Measurements from ENCODE around the gene RPA1. TPM values are rescaled to one million over a fixed set of nuclear protein-coding genes. Genes with fewer than 3 reads are reported as not detected.
"Not testable (repeated sequence)": the region's sequence is repeated elsewhere in the genome, so short reads cannot be mapped to it uniquely, and the experiment has no call there.

Gene RPA1
- total RNA-seq, 1 donor from 2014 or later = 85.6 TPM

DNA sequence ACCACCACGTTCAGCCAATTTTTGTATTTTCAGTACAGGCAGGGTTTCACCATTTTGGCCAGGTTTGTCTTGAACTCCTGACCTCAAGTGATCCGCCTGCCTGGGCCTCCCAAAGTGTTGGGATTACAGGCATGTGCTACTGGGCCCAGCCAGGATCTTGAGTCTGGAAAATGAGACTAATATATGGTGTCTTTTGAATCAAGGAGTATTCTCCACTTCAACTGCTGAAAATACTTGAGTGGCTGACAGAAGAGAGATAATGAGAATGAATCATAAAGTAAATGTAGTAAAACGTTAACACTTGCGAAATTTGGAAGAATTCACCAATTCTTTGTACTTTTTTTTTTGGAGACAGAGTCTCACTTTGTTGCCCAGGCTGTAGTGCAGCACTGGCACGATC, 16.7 kb upstream of the RPA1 start:
- no peak for DNase-seq (ENCODE audit: low spot score)

DNA sequence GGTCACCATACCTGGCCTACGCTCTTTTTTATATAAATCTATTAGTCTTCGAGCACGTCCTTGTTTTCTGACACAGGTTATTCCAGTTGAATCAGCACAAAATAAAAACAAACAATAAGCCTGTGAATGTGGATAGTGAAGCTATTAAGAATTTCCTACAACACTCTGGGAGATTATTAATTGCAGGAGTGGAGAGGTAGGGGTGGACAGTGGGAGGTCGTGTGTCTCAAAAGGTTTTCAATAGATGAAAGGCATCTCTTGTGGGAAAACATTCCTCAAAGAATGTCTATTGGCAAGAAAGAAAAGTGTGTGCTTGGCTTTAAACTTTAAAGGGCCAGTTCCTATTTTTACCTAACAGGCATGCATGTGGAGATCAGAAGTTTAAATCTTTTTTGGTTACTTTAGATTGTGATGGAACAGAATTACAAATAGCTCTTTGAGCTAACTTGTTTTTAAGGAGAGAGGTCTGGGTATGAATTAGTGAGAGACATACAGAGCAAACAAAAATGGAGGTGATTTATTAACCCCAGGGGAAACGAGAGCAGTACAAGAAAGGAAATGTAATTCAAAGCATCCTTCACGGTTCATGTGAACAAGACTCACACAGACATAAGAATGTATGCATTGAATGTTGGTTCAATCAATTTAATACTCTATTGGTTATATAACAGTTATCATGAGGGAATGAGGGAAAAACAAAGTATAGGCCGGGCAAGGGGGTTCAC, 9.1 kb upstream of the RPA1 start:
- DNase-seq (ENCODE audit: low spot score) = no peak

GRCh38 chr17:1829216-1829591, 601 bp upstream of the RPA1 start:
- DNase-seq (ENCODE audit: low spot score) = no peak

DNA sequence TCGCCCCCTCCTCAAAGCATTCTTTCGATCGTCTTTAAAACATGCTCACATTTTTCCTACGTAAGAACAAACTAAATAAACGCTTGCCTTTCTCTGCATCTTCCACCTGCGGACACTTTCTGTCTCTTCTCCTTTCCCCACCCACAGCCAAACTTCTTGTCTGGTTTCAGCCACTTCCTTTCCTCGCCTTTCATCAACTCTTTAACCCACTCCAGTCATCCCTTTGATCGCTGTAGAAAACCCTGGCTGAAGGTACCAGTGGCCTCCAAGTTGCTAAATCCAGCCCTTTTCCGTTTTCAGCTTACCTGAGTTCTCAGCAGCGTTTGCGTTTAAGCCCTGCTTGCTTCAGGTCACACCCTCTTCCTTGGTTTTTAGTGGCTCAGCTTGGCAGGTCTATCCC, 483 bp downstream of the RPA1 start:
- no peak for DNase-seq (ENCODE audit: low spot score)

DNA sequence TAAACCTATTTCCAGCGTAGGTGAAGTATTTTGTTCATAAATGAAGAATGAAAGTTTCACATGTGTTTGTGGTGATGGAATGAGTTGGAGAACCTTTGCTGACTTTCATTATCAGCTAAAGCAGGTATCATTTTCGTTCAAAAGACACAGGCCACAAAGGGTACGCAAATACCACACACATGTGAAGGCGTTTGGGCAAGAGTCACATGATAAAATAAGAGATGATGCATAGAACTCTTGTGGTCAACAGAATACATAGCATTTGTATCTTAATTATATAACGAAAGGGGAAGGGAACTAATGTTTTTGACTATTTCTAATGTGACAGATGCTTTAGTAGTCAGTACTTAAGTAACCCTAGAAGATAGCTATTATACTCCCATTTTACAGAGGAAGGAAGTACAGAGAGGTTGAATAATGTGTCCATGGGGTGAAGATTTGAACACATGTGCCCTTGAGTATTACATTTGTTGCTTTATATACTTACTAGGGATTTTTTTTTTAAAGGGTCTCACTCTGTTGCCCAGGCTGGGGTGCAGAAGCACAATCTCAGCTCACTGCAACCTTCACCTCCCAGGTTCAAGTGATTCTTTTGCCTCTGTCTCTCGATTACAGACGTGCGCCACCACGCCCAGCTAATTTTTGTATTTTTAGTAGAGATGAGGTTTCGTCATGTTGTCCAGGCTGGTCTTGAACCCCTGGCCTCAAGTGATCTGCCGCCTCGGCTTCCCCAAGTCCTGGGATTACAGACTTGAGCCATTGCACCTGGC, 4.8 kb downstream of the RPA1 start:
- DNase-seq (ENCODE audit: low spot score) = no peak

- DNase-seq (ENCODE audit: low spot score) = no peak
Observed at GRCh38 chr17:1839516-1839915, 9.7 kb downstream of the RPA1 start.

- no peak for DNase-seq (ENCODE audit: low spot score)
Observed at GRCh38 chr17:1843947-1844346, 14.1 kb downstream of the RPA1 start.

- DNase-seq (ENCODE audit: low spot score) = no peak
Observed at GRCh38 chr17:1847191-1847590, 17.4 kb downstream of the RPA1 start.

- DNase-seq (ENCODE audit: low spot score) = no peak
Observed at GRCh38 chr17:1852327-1852726, 22.5 kb downstream of the RPA1 start.

GRCh38 chr17:1853698-1854097, 23.9 kb downstream of the RPA1 start:
- DNase-seq (ENCODE audit: low spot score) = no peak

DNA sequence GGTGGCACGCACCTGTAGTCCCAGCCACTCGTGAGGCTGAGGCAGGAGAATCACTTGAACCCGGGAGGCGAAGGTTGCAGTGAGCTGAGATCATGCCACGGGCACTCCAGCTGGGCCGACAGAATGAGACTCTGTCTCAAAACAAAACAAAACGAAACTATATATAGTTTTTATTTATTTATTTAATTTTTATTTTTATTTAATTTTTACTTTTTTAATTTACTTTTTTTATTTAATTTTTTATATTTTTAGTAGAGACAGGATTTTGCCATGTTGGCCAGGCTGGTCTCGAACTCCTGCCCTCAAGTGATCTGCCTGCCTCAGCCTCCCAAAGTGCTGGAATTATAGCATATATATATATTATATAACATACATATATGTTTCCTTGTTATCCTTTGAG, 26.7 kb downstream of the RPA1 start:
- DNase-seq (ENCODE audit: low spot score) = not testable (repeated sequence)

- no peak for DNase-seq (ENCODE audit: low spot score)
Observed at GRCh38 chr17:1860978-1861377, 31.2 kb downstream of the RPA1 start.

- no peak for DNase-seq (ENCODE audit: low spot score)
Observed at GRCh38 chr17:1861391-1862010, 31.7 kb downstream of the RPA1 start.

- DNase-seq (ENCODE audit: low spot score) = peak; percentile 45
Observed at GRCh38 chr17:1865252-1866037, 35.6 kb downstream of the RPA1 start.

DNA sequence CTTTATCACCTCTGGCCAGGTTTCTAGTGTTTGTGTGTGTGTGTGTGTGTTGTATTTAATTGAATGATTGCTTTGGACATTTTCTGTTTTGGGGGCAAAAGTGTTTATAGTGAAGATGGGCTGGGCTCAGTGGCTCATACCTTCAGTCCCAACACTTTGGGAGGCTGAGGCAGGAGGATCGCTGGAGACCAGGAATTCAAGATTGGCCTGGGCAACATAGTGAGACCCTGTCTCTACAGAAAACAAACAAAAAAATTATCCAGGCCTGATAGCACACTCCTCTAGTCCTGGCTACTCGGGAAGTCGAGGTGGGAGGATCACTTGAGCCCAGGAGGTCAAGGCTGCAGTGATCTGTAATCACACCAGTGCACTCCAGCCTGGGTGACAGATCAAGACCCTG, 37.5 kb downstream of the RPA1 start:
- DNase-seq (ENCODE audit: low spot score) = no peak

GRCh38 chr17:1868090-1868489, 38.3 kb downstream of the RPA1 start:
- no peak for DNase-seq (ENCODE audit: low spot score)

DNA sequence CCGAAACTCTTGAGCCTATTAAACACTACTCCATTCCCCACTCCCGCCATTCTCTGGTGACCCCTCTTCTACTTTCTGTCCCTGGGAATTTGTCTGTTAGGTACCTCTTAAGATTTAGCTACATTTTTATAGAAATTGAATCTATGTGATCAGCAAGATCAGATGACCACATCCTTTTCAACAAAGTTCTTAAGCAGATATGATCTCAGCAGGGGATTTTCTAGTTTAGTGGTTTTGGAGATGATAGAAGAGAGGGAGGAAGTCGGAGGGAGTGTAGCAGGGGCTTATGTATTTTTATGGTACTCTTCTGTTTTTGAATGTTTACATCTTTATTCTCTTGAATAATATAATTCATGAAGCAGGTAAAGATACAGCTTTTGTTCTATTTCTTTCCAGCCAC, 40.8 kb downstream of the RPA1 start:
- DNase-seq (ENCODE audit: low spot score) = no peak

- DNase-seq (ENCODE audit: low spot score) = no peak
Observed at GRCh38 chr17:1871756-1872155, 42.0 kb downstream of the RPA1 start.

DNA sequence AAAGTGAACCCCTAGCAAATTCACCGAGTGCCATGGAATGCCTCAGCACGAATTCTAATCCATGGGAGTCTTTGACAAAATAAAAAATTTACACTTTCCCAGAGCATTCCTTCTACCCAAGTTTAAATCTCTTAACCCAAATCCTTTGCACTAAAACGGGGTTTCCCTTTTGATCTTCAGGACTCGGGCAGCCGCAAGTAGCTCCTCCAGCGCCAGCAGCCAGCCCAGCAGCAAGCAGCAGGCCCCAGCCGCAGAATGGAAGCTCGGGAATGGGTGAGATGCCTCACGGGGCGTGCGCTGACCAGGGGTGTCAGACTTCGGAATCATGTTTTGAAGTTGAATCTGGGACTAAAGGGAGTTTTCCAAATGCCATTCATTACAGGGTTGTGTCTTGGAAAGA, 42.4 kb downstream of the RPA1 start:
- no peak for DNase-seq (ENCODE audit: low spot score)

DNA sequence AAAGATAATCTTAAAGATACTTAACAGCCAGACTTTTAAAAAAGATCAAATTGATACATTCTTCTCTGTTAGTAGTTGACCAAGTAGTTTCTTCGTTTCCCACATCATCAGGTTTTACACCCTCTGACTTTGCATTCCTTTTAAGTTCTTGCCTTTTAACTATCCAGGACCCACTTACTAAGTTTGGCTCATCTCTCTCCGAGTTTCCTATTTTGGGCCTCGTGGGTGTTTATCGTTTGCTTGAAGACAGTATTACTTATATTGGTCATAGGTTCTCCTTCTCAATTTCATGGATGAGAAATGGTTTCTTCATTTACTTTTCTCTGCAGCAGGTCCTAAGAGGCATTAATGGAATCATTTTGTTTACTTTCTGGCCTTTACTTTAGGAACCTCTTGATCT, 43.2 kb downstream of the RPA1 start:
- DNase-seq (ENCODE audit: low spot score) = no peak

GRCh38 chr17:1873418-1873817, 43.6 kb downstream of the RPA1 start:
- DNase-seq (ENCODE audit: low spot score) = no peak

GRCh38 chr17:1875597-1875996, 45.8 kb downstream of the RPA1 start:
- no peak for DNase-seq (ENCODE audit: low spot score)

All from mucosa of gallbladder (tissue), 1 donor.